ENCODE data around the gene KMT2E. TPM values are rescaled to one million over a fixed set of nuclear protein-coding genes. Genes with fewer than 3 reads are reported as not detected.
A peak's percentile ranks its signal among the peaks of the same experiment; 100 is the strongest.

KMT2E gene
- polyA plus RNA-seq, 2 of the 4 experiments (the other 2 are of a cell fraction) = 9.4 to 23.4 TPM

DNA sequence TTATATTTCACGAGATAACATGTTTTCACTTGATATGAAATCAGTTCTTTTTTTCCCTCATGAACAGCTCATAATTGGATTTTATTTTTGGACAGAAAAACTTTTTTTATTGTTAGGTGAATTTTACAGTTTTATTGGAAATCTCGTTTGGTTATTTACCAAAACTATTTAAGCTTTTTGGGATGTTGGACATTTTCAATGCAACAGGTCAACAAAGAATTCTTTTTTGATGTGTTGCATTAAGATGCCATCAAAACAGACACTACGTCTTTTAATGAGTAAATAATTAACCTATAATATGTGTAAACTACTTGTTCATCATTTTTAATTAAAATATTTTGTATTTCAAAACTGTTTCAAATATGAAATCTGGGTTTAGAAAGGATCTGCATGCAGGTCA is 5.3 kb downstream of the KMT2E start:
- Histone ChIP-seq H3K4me1 (peaks cover 60% of the 10 kb centered on the region), H3K4me3 (no peak overlapping the region), H3K27ac (no peak overlapping the region), H3K4me2 (peak overlapping the region; percentile 90; the same call in 2 of the 3 replicates), H3K9me3 (no peaks in the 10 kb centered on the region)
- POLR2A ChIA-PET = no interaction called here
- ATAC-seq (no peak), FAIRE-seq (no peak), DNase-seq (ENCODE audit: low read depth in 1 of 2, low spot score in 1 of 2) (no peak)
- WGBS (ENCODE audit: missing lambda C conversion rate) = 59% methylated on average over 3 of the region's 3 CpGs
- CTCF ChIA-PET = interaction anchor here (1.3 kb wide), 1 partner anchor 37 kb away, joined by 3 read pairs; no protein-coding TSS in a partner anchor
- TF ChIP-seq FOSL2 (IDR thresholded peaks at IDR 0.05) (no peak), FOSL2 (CRISPR knock-in tag; IDR thresholded peaks at IDR 0.05) (no peak), NPAS2 (CRISPR knock-in tag; IDR thresholded peaks at IDR 0.05; ENCODE audit: borderline replicate concordance) (no peak), CBX8 (IDR thresholded peaks at IDR 0.05) (no peak), MYC (IDR thresholded peaks at IDR 0.05; ENCODE audit: borderline replicate concordance, low read length) (no peak)
- TF ChIP-seq, protein P1, sequence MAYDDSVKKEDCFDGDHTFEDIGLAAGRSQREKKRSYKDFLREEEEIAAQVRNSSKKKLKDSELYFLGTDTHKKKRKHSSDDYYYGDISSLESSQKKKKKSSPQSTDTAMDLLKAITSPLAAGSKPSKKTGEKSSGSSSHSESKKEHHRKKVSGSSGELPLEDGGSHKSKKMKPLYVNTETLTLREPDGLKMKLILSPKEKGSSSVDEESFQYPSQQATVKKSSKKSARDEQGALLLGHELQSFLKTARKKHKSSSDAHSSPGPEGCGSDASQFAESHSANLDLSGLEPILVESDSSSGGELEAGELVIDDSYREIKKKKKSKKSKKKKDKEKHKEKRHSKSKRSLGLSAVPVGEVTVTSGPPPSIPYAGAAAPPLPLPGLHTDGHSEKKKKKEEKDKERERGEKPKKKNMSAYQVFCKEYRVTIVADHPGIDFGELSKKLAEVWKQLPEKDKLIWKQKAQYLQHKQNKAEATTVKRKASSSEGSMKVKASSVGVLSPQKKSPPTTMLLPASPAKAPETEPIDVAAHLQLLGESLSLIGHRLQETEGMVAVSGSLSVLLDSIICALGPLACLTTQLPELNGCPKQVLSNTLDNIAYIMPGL (CRISPR knock-in tag; IDR thresholded peaks at IDR 0.05; ENCODE audit: borderline replicate concordance) = no peak
- TF ChIP-seq, protein P2, sequence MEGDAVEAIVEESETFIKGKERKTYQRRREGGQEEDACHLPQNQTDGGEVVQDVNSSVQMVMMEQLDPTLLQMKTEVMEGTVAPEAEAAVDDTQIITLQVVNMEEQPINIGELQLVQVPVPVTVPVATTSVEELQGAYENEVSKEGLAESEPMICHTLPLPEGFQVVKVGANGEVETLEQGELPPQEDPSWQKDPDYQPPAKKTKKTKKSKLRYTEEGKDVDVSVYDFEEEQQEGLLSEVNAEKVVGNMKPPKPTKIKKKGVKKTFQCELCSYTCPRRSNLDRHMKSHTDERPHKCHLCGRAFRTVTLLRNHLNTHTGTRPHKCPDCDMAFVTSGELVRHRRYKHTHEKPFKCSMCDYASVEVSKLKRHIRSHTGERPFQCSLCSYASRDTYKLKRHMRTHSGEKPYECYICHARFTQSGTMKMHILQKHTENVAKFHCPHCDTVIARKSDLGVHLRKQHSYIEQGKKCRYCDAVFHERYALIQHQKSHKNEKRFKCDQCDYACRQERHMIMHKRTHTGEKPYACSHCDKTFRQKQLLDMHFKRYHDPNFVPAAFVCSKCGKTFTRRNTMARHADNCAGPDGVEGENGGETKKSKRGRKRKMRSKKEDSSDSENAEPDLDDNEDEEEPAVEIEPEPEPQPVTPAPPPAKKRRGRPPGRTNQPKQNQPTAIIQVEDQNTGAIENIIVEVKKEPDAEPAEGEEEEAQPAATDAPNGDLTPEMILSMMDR (IDR thresholded peaks at IDR 0.05) = no peak
- TF ChIP-seq, protein P3, sequence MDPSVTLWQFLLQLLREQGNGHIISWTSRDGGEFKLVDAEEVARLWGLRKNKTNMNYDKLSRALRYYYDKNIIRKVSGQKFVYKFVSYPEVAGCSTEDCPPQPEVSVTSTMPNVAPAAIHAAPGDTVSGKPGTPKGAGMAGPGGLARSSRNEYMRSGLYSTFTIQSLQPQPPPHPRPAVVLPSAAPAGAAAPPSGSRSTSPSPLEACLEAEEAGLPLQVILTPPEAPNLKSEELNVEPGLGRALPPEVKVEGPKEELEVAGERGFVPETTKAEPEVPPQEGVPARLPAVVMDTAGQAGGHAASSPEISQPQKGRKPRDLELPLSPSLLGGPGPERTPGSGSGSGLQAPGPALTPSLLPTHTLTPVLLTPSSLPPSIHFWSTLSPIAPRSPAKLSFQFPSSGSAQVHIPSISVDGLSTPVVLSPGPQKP (IDR thresholded peaks at IDR 0.05; ENCODE audit: low read depth, low read length) = no peak

DNA sequence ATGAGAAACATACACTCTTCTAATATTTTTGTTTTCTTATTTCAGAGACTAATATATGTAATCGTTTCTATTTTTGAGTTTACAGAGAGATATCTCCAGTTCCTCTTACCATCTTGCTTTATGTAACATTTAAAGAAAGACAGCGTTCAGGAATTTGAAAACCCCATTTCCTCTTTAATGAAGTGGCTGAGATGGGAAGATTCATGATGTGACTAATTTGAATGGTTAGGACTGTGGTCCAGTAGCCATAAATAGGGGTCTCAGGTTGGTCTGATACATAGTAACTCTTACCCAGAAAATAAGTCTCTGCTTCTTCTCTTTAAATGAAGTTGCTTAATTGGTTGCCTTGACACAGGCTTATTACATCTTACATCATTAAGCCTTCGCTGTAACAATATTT is 6.9 kb downstream of the KMT2E start:
- H3K9me3 ChIP-seq = no peaks in the 10 kb centered on the region
- ChIA-PET POLR2A (no interaction called here), CTCF (no interaction called here)
- H3K4me2 ChIP-seq = no peak overlapping the region
- H3K4me3 ChIP-seq = no peak overlapping the region
- peaks cover 76% of the 10 kb centered on the region for H3K4me1 ChIP-seq
- no peak for FAIRE-seq
- no peak overlapping the region for H3K27ac ChIP-seq
- no peak for DNase-seq (ENCODE audit: low read depth in 1 of 2, low spot score in 1 of 2)
- no peak for ATAC-seq
- TF ChIP-seq, protein P4, sequence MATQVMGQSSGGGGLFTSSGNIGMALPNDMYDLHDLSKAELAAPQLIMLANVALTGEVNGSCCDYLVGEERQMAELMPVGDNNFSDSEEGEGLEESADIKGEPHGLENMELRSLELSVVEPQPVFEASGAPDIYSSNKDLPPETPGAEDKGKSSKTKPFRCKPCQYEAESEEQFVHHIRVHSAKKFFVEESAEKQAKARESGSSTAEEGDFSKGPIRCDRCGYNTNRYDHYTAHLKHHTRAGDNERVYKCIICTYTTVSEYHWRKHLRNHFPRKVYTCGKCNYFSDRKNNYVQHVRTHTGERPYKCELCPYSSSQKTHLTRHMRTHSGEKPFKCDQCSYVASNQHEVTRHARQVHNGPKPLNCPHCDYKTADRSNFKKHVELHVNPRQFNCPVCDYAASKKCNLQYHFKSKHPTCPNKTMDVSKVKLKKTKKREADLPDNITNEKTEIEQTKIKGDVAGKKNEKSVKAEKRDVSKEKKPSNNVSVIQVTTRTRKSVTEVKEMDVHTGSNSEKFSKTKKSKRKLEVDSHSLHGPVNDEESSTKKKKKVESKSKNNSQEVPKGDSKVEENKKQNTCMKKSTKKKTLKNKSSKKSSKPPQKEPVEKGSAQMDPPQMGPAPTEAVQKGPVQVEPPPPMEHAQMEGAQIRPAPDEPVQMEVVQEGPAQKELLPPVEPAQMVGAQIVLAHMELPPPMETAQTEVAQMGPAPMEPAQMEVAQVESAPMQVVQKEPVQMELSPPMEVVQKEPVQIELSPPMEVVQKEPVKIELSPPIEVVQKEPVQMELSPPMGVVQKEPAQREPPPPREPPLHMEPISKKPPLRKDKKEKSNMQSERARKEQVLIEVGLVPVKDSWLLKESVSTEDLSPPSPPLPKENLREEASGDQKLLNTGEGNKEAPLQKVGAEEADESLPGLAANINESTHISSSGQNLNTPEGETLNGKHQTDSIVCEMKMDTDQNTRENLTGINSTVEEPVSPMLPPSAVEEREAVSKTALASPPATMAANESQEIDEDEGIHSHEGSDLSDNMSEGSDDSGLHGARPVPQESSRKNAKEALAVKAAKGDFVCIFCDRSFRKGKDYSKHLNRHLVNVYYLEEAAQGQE (IDR thresholded peaks at IDR 0.05) = no peak
- TF ChIP-seq POLR2A (IDR thresholded peaks at IDR 0.05; ENCODE audit: low read length) (no peak), TP53 (CRISPR knock-in tag; IDR thresholded peaks at IDR 0.05) (no peak)
- TF ChIP-seq, protein P5, sequence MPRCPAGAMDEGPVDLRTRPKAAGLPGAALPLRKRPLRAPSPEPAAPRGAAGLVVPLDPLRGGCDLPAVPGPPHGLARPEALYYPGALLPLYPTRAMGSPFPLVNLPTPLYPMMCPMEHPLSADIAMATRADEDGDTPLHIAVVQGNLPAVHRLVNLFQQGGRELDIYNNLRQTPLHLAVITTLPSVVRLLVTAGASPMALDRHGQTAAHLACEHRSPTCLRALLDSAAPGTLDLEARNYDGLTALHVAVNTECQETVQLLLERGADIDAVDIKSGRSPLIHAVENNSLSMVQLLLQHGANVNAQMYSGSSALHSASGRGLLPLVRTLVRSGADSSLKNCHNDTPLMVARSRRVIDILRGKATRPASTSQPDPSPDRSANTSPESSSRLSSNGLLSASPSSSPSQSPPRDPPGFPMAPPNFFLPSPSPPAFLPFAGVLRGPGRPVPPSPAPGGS (IDR thresholded peaks at IDR 0.05) = no peak
- 77% methylated on average over 3 of the region's 3 CpGs for WGBS (ENCODE audit: missing lambda C conversion rate)

DNA sequence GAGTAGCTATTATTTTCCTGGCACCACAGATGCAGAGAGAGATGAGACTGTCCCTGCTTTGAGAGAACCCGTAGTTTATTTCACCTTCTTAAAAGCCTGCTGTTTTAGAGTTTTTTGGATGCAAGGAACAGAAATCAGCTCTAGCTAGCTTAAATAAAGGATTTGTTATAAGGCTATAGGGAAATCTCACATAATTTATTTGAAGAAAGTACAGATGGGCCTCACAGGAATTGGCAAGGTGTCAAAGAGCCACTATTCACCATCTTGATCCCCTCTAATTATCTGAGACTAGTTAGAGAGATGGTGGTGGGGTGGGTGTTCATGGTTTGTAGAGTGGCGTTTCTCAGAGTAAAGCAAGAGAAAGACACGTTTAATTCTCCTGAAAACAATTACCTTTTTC is 7.3 kb downstream of the KMT2E start:
- no peak for FAIRE-seq
- no peaks in the 10 kb centered on the region for H3K9me3 ChIP-seq
- POLR2A ChIA-PET = no interaction called here
- H3K4me2 ChIP-seq = no peak overlapping the region
- ATAC-seq = no peak
- CTCF ChIA-PET = no interaction called here
- WGBS (ENCODE audit: missing lambda C conversion rate) = 90% methylated on average over 3 of the region's 3 CpGs
- no peak overlapping the region for H3K27ac ChIP-seq
- DNase-seq (ENCODE audit: low read depth in 1 of 2, low spot score in 1 of 2) = no peak
- no peak overlapping the region for H3K4me3 ChIP-seq
- peaks cover 72% of the 10 kb centered on the region for H3K4me1 ChIP-seq
- TF ChIP-seq POLR2AphosphoS2 (conservative IDR thresholded peaks at IDR 0.05; ENCODE audit: low read length) (no peak), BHLHE40 (IDR thresholded peaks at IDR 0.05; ENCODE audit: low read depth, low read length) (no peak), EP300 (IDR thresholded peaks at IDR 0.05) (no peak), CBX8 (IDR thresholded peaks at IDR 0.05) (no peak), KDM5A (IDR thresholded peaks at IDR 0.05) (no peak), HOXB13 (CRISPR knock-in tag; IDR thresholded peaks at IDR 0.05; ENCODE audit: low read depth) (no peak), NFE2L2 (conservative IDR thresholded peaks at IDR 0.05; ENCODE audit: low read length) (no peak), EHMT2 (IDR thresholded peaks at IDR 0.05; ENCODE audit: low read depth) (no peak), JUNB (IDR thresholded peaks at IDR 0.05) (no peak), ZC3H11A (IDR thresholded peaks at IDR 0.05) (no peak), TFCP2L1 (CRISPR knock-in tag; IDR thresholded peaks at IDR 0.05) (no peak), SMC3 (IDR thresholded peaks at IDR 0.05) (no peak), NR3C1 (IDR thresholded peaks at IDR 0.05) (no peak), MAFK (IDR thresholded peaks at IDR 0.05; ENCODE audit: partially characterized antibody) (no peak)
- TF ChIP-seq, protein P6, sequence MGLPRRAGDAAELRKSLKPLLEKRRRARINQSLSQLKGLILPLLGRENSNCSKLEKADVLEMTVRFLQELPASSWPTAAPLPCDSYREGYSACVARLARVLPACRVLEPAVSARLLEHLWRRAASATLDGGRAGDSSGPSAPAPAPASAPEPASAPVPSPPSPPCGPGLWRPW (IDR thresholded peaks at IDR 0.05) = no peak
- TF ChIP-seq, protein P7, sequence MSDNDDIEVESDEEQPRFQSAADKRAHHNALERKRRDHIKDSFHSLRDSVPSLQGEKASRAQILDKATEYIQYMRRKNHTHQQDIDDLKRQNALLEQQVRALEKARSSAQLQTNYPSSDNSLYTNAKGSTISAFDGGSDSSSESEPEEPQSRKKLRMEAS (IDR thresholded peaks at IDR 0.05) = no peak
